H9 (cell line): ENCODE data around the gene SYNJ1. TPM values are rescaled to one million over a fixed set of nuclear protein-coding genes. Genes with fewer than 3 reads are reported as not detected.

Experiments used
- DNase-seq: peaks from one replicate; pipeline ENCODE4 v3.0.0-alpha.2; 2017
- H2AFZ ChIP-seq: one replicate; pipeline ENCODE4 v1.6.1; 2013; ENCODE audit warnings: mild to moderate bottlenecking, low read length, control low read depth, moderate library complexity
- H2AK5ac ChIP-seq: 2 replicates; pipeline ENCODE4 v1.6.1; 2013; ENCODE audit warnings: low read length, control low read depth, mixed read lengths; ENCODE audit not compliant: insufficient read length
- H2BK120ac ChIP-seq: one replicate; pipeline ENCODE4 v1.6.1; 2013; ENCODE audit warnings: low read depth, mild to moderate bottlenecking, low read length, control low read depth, inconsistent platforms; ENCODE audit not compliant: poor library complexity, severe bottlenecking
- H2BK12ac ChIP-seq: 2 replicates; pipeline ENCODE4 v1.6.1; 2013; ENCODE audit warnings: low read length, control low read depth, mixed read lengths, low read depth; ENCODE audit not compliant: insufficient read length
- H2BK15ac ChIP-seq: 2 replicates; pipeline ENCODE4 v1.6.1; 2013; ENCODE audit warnings: low read depth, low read length, control low read depth
- H2BK20ac ChIP-seq: one replicate; pipeline ENCODE4 v1.6.1; 2013; ENCODE audit warnings: low read depth, mild to moderate bottlenecking, low read length, control low read depth, inconsistent platforms; ENCODE audit not compliant: poor library complexity, severe bottlenecking
- H2BK5ac ChIP-seq: 2 replicates; pipeline ENCODE4 v1.6.1; 2013; ENCODE audit warnings: low read length, control low read depth, mixed read lengths; ENCODE audit not compliant: insufficient read length
- H3K14ac ChIP-seq: 2 replicates; pipeline ENCODE4 v1.6.1; 2013; ENCODE audit warnings: low read length, control low read depth; ENCODE audit not compliant: insufficient read depth
- H3K18ac ChIP-seq: 2 replicates; pipeline ENCODE4 v1.6.1; 2013; ENCODE audit warnings: low read depth, mild to moderate bottlenecking, mixed read lengths, low read length, control low read depth; ENCODE audit not compliant: insufficient read length
- H3K23ac ChIP-seq: 2 replicates; pipeline ENCODE4 v1.6.1; 2013; ENCODE audit warnings: low read length, control low read depth, mixed read lengths, low read depth; ENCODE audit not compliant: insufficient read length
- H3K23me2 ChIP-seq: 2 replicates; pipeline ENCODE4 v1.6.1; 2013; ENCODE audit warnings: low read depth, mild to moderate bottlenecking, mixed read lengths, low read length, control low read depth; ENCODE audit not compliant: insufficient read length, poor library complexity, severe bottlenecking
- H3K27ac ChIP-seq: 2 replicates; pipeline ENCODE4 v1.5.1; 2013; ENCODE audit warnings: low read length, control low read depth, mixed read lengths, low read depth; ENCODE audit not compliant: insufficient read length
- H3K27me3 ChIP-seq: 2 replicates; pipeline ENCODE4 v1.6.1; 2013; ENCODE audit warnings: low read length, control low read depth, inconsistent platforms; ENCODE audit not compliant: insufficient read depth
- H3K4ac ChIP-seq: 2 replicates; pipeline ENCODE4 v1.6.1; 2013; ENCODE audit warnings: low read depth, mild to moderate bottlenecking, control low read depth, inconsistent platforms, low read length, moderate library complexity
- H3K4me1 ChIP-seq: 2 replicates; pipeline ENCODE4 v1.6.1; 2013; ENCODE audit warnings: low read length, control low read depth, inconsistent platforms; ENCODE audit not compliant: insufficient read depth
- H3K4me2 ChIP-seq: 2 replicates; pipeline ENCODE4 v1.6.1; 2013; ENCODE audit warnings: low read length, control low read depth, mixed read lengths; ENCODE audit not compliant: insufficient read length, insufficient read depth
- H3K56ac ChIP-seq: 2 replicates; pipeline ENCODE4 v1.6.1; 2013; ENCODE audit warnings: low read depth, mild to moderate bottlenecking, mixed read lengths, low read length, control low read depth; ENCODE audit not compliant: insufficient read length
- H3K79me1 ChIP-seq: 2 replicates; pipeline ENCODE4 v1.6.1; 2013; ENCODE audit warnings: low read depth, mild to moderate bottlenecking, moderate library complexity, low read length, control low read depth, inconsistent platforms; ENCODE audit not compliant: insufficient read depth, poor library complexity, severe bottlenecking
- H3K79me2 ChIP-seq: 2 replicates; pipeline ENCODE4 v1.6.1; 2013; ENCODE audit warnings: low read length, control low read depth, inconsistent platforms; ENCODE audit not compliant: insufficient read depth
- H3K9ac ChIP-seq: 2 replicates; pipeline ENCODE4 v1.6.1; 2013; ENCODE audit warnings: low read length, control low read depth, mixed read lengths; ENCODE audit not compliant: insufficient read length; ENCODE audit errors: extremely low read depth
- H3K9me3 ChIP-seq: one replicate; pipeline ENCODE4 v1.6.1; 2013; ENCODE audit warnings: low read depth, low read length, inconsistent platforms; ENCODE audit not compliant: control insufficient read depth
- H3T11ph ChIP-seq: one replicate; pipeline ENCODE4 v1.6.1; 2013; ENCODE audit warnings: mild to moderate bottlenecking, low read length, control low read depth, inconsistent platforms
- H4K20me1 ChIP-seq: one replicate; pipeline ENCODE4 v1.6.1; 2013; ENCODE audit not compliant: control insufficient read depth, insufficient read length, insufficient read depth
- H4K5ac ChIP-seq: 2 replicates; pipeline ENCODE4 v1.6.1; 2013; ENCODE audit warnings: low read depth, mild to moderate bottlenecking, mixed read lengths, low read length, control low read depth; ENCODE audit not compliant: insufficient read length
- H4K8ac ChIP-seq: replicated peaks from 2 replicates; pipeline ENCODE4 v1.6.1; 2013; ENCODE audit warnings: low read length, control low read depth, mixed read lengths, low read depth; ENCODE audit not compliant: insufficient read length
- H4K91ac ChIP-seq: 2 replicates; pipeline ENCODE4 v1.6.1; 2013; ENCODE audit warnings: low read depth, mild to moderate bottlenecking, moderate library complexity, mixed read lengths, low read length, control low read depth; ENCODE audit not compliant: insufficient read length
- H3K27ac Mint-ChIP-seq, 3 experiments: 2 replicates in 2 of 3; 3 replicates in 1 of 3; pipeline ENCODE4 v1.8.0; 2020 to 2021; ENCODE audit warnings: mixed read lengths in 3 of 3, mild to moderate bottlenecking in 1 of 3, moderate library complexity in 1 of 3
- H3K27me3 Mint-ChIP-seq: 2 replicates; pipeline ENCODE4 v1.8.0; 2021; ENCODE audit warnings: low read depth, mild to moderate bottlenecking, moderate library complexity, mixed read lengths
- H3K36me3 Mint-ChIP-seq, 3 experiments: 2 replicates in 2 of 3; 3 replicates in 1 of 3; pipeline ENCODE4 v1.8.0; 2020 to 2021; ENCODE audit warnings: low read depth in 3 of 3, mixed read lengths in 3 of 3; ENCODE audit not compliant: insufficient read depth in 1 of 3
- H3K4me1 Mint-ChIP-seq, 2 experiments: 2 replicates each; pipeline ENCODE4 v1.8.0; 2020; ENCODE audit warnings: mixed read lengths in 2 of 2
- H3K4me3 Mint-ChIP-seq, 2 experiments: 2 replicates in 1 of 2; 3 replicates in 1 of 2; pipeline ENCODE4 v1.8.0; 2020 to 2021; ENCODE audit warnings: mild to moderate bottlenecking in 2 of 2, mixed read lengths in 2 of 2, moderate library complexity in 1 of 2
- H3K9me3 Mint-ChIP-seq, 2 experiments: 2 replicates in 1 of 2; 3 replicates in 1 of 2; pipeline ENCODE4 v1.8.0; 2020; ENCODE audit warnings: mild to moderate bottlenecking in 2 of 2, mixed read lengths in 2 of 2, moderate library complexity in 1 of 2
- WGBS: extraction: QIAGEN DNeasy Blood & Tissue Kit; methylation state at CpG from one replicate; pipeline ENCODE4 v1.1.7; 2013; ENCODE audit warnings: missing lambda C conversion rate, low lambda C conversion rate, mixed read lengths; ENCODE audit not compliant: insufficient read length; ENCODE audit errors: extremely low coverage; 5-methylcytosine and 5-hydroxymethylcytosine counted together
- total RNA-seq: library from RNA; stranded (reverse); gene quantifications from 2 replicates; pipeline ENCODE4 v1.2.1, GENCODE V29; 2021
- TF ChIP-seq, protein P1 (sequence below): fragments of 200-600 bp; sonication (generic); conservative IDR thresholded peaks from 3 replicates; pipeline ENCODE4 v1.8.0; 2021; ENCODE audit warnings: antibody characterized with exemption, mild to moderate bottlenecking

SYNJ1 gene
- total RNA-seq, 1 experiment from 2014 or later = 7.1 TPM

DNA sequence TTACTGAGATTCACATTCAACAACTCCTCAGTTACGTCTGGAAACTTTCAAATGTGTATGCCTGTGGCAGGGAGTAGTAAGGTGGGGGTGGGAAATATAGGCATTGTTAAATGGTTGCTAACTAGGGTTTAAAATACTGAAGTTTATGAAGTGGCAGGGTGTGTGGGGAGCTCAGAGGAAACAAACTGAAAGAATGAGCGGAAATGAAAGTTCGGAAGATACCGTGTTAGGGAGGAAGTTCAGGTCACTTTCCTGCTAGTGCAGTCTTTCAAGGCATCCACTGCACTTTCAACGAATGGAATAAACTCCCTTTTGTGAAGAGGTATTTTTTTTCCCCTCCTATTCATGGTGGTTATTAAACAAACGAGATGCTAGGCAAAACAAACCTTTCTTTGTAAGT, 19.7 kb downstream of the SYNJ1 start:
- no peak overlapping the region for H4K5ac ChIP-seq
- H2AFZ ChIP-seq = no peak overlapping the region
- Mint-ChIP-seq H3K4me3 (no peak overlapping the region), H3K27ac (no peak overlapping the region), H3K9me3 (no peaks in the 10 kb centered on the region), H3K36me3 (peaks cover 0 to 3% (median 0%) of the 10 kb centered on the region in 3 experiments; a peak in 1 of 7 replicates), H3K4me1 (peaks cover 10 to 14% of the 10 kb centered on the region in 2 experiments), H3K27me3 (no peaks in the 10 kb centered on the region)
- no peaks in the 10 kb centered on the region for H3K9me3 ChIP-seq
- H3K9ac ChIP-seq = no peak overlapping the region
- no peaks in the 10 kb centered on the region for H4K20me1 ChIP-seq
- no peaks in the 10 kb centered on the region for H3K79me1 ChIP-seq
- no CpG with 5 or more reads among the region's 6 CpGs for WGBS
- H4K91ac ChIP-seq = no peak overlapping the region
- no peaks in the 10 kb centered on the region; the same call in 1 of the 2 replicates for H3K4me1 ChIP-seq
- H2BK15ac ChIP-seq = no peak overlapping the region
- H2BK5ac ChIP-seq = no peak overlapping the region
- H3K79me2 ChIP-seq = no peaks in the 10 kb centered on the region
- H2BK20ac ChIP-seq = no peak overlapping the region
- no peak overlapping the region for H3K27ac ChIP-seq
- no peaks in the 10 kb centered on the region for H3K23me2 ChIP-seq
- no peak overlapping the region for H3K18ac ChIP-seq
- no peak overlapping the region for H2BK120ac ChIP-seq
- H3K27me3 ChIP-seq = no peaks in the 10 kb centered on the region
- no peak overlapping the region for H2AK5ac ChIP-seq
- no peak overlapping the region for H3K14ac ChIP-seq
- TF ChIP-seq, protein P1, sequence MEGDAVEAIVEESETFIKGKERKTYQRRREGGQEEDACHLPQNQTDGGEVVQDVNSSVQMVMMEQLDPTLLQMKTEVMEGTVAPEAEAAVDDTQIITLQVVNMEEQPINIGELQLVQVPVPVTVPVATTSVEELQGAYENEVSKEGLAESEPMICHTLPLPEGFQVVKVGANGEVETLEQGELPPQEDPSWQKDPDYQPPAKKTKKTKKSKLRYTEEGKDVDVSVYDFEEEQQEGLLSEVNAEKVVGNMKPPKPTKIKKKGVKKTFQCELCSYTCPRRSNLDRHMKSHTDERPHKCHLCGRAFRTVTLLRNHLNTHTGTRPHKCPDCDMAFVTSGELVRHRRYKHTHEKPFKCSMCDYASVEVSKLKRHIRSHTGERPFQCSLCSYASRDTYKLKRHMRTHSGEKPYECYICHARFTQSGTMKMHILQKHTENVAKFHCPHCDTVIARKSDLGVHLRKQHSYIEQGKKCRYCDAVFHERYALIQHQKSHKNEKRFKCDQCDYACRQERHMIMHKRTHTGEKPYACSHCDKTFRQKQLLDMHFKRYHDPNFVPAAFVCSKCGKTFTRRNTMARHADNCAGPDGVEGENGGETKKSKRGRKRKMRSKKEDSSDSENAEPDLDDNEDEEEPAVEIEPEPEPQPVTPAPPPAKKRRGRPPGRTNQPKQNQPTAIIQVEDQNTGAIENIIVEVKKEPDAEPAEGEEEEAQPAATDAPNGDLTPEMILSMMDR = no peak
- H3K4me2 ChIP-seq = no peak overlapping the region
- H4K8ac ChIP-seq = no peak overlapping the region
- no peak for DNase-seq
- H3T11ph ChIP-seq = no peak overlapping the region
- no peak overlapping the region for H2BK12ac ChIP-seq
- H3K23ac ChIP-seq = no peak overlapping the region
- H3K56ac ChIP-seq = no peak overlapping the region
- H3K4ac ChIP-seq = no peak overlapping the region
